Spleen (tissue), 7 donors: ENCODE results near the gene EOGT.

Experiments
- CTCF ChIP-seq, 11 experiments: fragments of 200-600 bp in 7 of 11; fragments of 450-650 bp in 4 of 11; sonication (generic) in 4 of 11; IDR thresholded peaks in 8 of 11; conservative IDR thresholded peaks in 3 of 11; 1 replicate in 7 of 11; 2 replicates in 4 of 11; pipeline versions ENCODE4 v1.4.0 to v1.8.0; 2016 to 2021; ENCODE audit warnings: antibody characterized with exemption in 11 of 11, inconsistent platforms in 4 of 11, mild to moderate bottlenecking in 1 of 11
- POLR2A ChIP-seq, 3 donors: fragments of 450-650 bp; IDR thresholded peaks; one replicate each; pipeline ENCODE4 v1.5.1; 2017; ENCODE audit warnings: antibody characterized with exemption in 3 of 3, mild to moderate bottlenecking in 1 of 3
- donor health status: DM: no; HTN: no; CAD: no; lungs with moderate emphysema.
- donor health status: DM: no; HTN: no; CAD: no.
- donor health status: DM: no; HTN: no; CAD: no.

- TF ChIP-seq POLR2A (IDR thresholded peaks at IDR 0.05) (no peak), CTCF (IDR thresholded peaks at IDR 0.05 in 8 of 11, conservative IDR thresholded peaks at IDR 0.05 in 3 of 11) (no peak)
These were observed 35.5 kb upstream of the EOGT start for GRCh38 chr3:69048990-69049389.
